ENCODE results near the gene ASPSCR1. TPM values are rescaled to one million over a fixed set of nuclear protein-coding genes. Genes with fewer than 3 reads are reported as not detected.

ASPSCR1 gene
- total and polyA plus RNA-seq, 2 of the 4 experiments (the other 2 are of a cell fraction): 7.2 to 17.2 TPM

DNA sequence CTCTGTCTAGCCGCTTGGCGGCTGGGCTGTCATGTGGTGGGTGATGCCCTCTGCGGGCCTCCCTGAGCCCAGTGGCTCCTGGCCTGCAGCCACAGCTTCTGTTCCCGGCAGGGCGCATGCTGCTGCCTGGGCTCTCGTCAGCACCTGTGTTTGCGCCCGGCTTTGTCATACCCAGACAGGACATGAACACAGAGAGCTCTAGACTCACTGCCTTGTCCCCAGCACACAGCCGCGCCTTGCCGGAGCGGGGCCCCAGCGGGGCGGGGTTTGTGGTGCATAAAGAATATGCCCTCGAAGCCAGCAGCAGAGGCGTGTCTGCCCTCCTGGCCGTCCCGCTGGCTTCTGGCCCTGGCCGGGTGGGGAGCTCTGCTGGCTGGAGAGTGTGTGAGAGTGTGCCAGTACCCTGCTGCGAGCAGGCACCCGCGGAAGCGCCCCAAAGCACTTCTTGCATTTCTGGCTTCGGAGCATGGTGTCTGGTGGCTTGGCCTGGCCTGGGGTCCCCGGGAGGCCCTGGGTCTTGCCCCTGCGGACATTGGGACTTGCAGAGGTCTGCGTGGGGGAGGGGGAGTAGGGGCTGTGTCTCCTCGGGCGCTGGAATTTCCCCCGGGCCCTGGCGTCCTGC lies 14.4 kb downstream of the ASPSCR1 start:
- H4K8ac ChIP-seq (ENCODE audit: low read depth in 2 of 2, low read length in 2 of 2): peak overlapping the region in 1 of 2 experiments; percentile 13; a peak in 1 of 4 replicates
- peak overlapping the region; percentile 26; the same call in 1 of the 2 replicates for H3K4ac ChIP-seq (ENCODE audit: low read depth, low read length)
- BruUV-seq (replicated peaks): no TSS peak
- H2BK5ac ChIP-seq (ENCODE audit: low read depth, low read length, poor library complexity, severe bottlenecking): no peak overlapping the region
- peaks cover 13% of the 10 kb centered on the region for H3K36me3 ChIP-seq (ENCODE audit: control insufficient read depth, insufficient read depth, low read length)
- peaks cover 13% of the 10 kb centered on the region for H3K4me1 ChIP-seq (ENCODE audit: control insufficient read depth, insufficient read depth, low read length)
- no peak overlapping the region for H3K23ac ChIP-seq (ENCODE audit: low read depth, low read length)
- H4K20me1 ChIP-seq (ENCODE audit: insufficient read depth, low read length): peaks cover 6% of the 10 kb centered on the region
- H3K14ac ChIP-seq (replicated peaks; ENCODE audit: low read depth, low read length): no peak overlapping the region
- no peak overlapping the region for H3K18ac ChIP-seq (ENCODE audit: low read depth, low read length)
- peak; percentile 31 for DNase-seq
- no peaks in the 10 kb centered on the region for H3K27me3 ChIP-seq (ENCODE audit: control insufficient read depth, insufficient read depth, low read length)
- POLR2A ChIA-PET (ENCODE audit: unreplicated experiment): no interaction called here
- no peak overlapping the region for H3K27ac ChIP-seq (ENCODE audit: insufficient read depth, low read length)
- no peak overlapping the region for H3K56ac ChIP-seq (ENCODE audit: extremely low read depth, insufficient read depth, low read length)
- no peak overlapping the region for H4K5ac ChIP-seq (ENCODE audit: low read depth, low read length)
- H2BK15ac ChIP-seq (ENCODE audit: low read depth, low read length): no peak overlapping the region
- H2AK5ac ChIP-seq (ENCODE audit: low read depth, low read length): no peak overlapping the region
- WGBS, 2 experiments (ENCODE audit: extremely low coverage in 2 of 2, insufficient read length in 1 of 2): 30% methylated on average over 2 of the region's 31 CpGs; no CpG with 5 or more reads in 1 of the 2 experiments
- in situ Hi-C loops (cut with MboI; ENCODE audit: low sequenced_read_pairs): no loop called here
- H3K79me1 ChIP-seq (ENCODE audit: low read depth in 1 of 2, low read length in 2 of 2): peaks cover 9 to 27% of the 10 kb centered on the region in 2 experiments; a peak in 3 of 4 replicates
- peak; percentile 89 for ATAC-seq (ENCODE audit: low read depth)
- CTCF ChIA-PET: interaction anchor here (1.2 kb wide), 1 partner anchor 32 kb away, joined by 3 read pairs; no protein-coding TSS in a partner anchor
- H4K91ac ChIP-seq (ENCODE audit: insufficient read depth, low read depth, low read length): no peak overlapping the region
- H3K9me3 ChIP-seq (ENCODE audit: control insufficient read depth, insufficient read depth, low read length): no peaks in the 10 kb centered on the region
- H3K9ac ChIP-seq (ENCODE audit: low read depth, low read length): no peak overlapping the region
- peak overlapping the region; percentile 61 for H2AFZ ChIP-seq (replicated peaks; ENCODE audit: low read length, poor library complexity)
- TF ChIP-seq, protein P1, sequence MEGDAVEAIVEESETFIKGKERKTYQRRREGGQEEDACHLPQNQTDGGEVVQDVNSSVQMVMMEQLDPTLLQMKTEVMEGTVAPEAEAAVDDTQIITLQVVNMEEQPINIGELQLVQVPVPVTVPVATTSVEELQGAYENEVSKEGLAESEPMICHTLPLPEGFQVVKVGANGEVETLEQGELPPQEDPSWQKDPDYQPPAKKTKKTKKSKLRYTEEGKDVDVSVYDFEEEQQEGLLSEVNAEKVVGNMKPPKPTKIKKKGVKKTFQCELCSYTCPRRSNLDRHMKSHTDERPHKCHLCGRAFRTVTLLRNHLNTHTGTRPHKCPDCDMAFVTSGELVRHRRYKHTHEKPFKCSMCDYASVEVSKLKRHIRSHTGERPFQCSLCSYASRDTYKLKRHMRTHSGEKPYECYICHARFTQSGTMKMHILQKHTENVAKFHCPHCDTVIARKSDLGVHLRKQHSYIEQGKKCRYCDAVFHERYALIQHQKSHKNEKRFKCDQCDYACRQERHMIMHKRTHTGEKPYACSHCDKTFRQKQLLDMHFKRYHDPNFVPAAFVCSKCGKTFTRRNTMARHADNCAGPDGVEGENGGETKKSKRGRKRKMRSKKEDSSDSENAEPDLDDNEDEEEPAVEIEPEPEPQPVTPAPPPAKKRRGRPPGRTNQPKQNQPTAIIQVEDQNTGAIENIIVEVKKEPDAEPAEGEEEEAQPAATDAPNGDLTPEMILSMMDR (conservative IDR thresholded peaks at IDR 0.05; ENCODE audit: low read depth, low read length): no peak
- no peak for TF ChIP-seq CHD1 (IDR thresholded peaks at IDR 0.05; ENCODE audit: low read depth, low read length)
- TF ChIP-seq FOS (IDR thresholded peaks at IDR 0.05; ENCODE audit: low read depth, low read length): no peak
- TF ChIP-seq RFX5 (IDR thresholded peaks at IDR 0.05; ENCODE audit: low read depth, low read length): no peak
- no peak for TF ChIP-seq RAD21 (IDR thresholded peaks at IDR 0.05; ENCODE audit: low read length)
- TF ChIP-seq MAFK (IDR thresholded peaks at IDR 0.05; ENCODE audit: low read depth, low read length): no peak
- TF ChIP-seq, protein P2, sequence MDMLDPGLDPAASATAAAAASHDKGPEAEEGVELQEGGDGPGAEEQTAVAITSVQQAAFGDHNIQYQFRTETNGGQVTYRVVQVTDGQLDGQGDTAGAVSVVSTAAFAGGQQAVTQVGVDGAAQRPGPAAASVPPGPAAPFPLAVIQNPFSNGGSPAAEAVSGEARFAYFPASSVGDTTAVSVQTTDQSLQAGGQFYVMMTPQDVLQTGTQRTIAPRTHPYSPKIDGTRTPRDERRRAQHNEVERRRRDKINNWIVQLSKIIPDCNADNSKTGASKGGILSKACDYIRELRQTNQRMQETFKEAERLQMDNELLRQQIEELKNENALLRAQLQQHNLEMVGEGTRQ (IDR thresholded peaks at IDR 0.05; ENCODE audit: low read depth, low read length): peak; percentile 51; the same call in 1 of the 2 replicates
- TF ChIP-seq CEBPB (IDR thresholded peaks at IDR 0.05; ENCODE audit: low read depth, low read length): no peak
- no peak overlapping the region for H2BK120ac ChIP-seq (ENCODE audit: low read depth, low read length)
- H2AK9ac ChIP-seq (replicated peaks; ENCODE audit: low read depth, low read length, poor library complexity): peak overlapping the region; percentile 75
- no peaks in the 10 kb centered on the region for H3K9me1 ChIP-seq (ENCODE audit: insufficient read depth, low read length)
- no peak overlapping the region for H3K4me2 ChIP-seq (ENCODE audit: low read depth, low read length)
- intact Hi-C loops (cut with micrococcal nuclease): loop anchor here (1.0 kb wide), 1 partner anchor 13 kb away; no protein-coding TSS in a partner anchor
- dilution Hi-C loops (cut with HindIII; ENCODE audit: low sequenced_read_pairs, unreplicated experiment): no loop called here
- no peak overlapping the region for H3K4me3 ChIP-seq (ENCODE audit: insufficient read depth, low read depth, low read length)
- H2BK20ac ChIP-seq (ENCODE audit: low read depth, low read length): no peak overlapping the region
